Epidermal melanocyte (primary cell): ENCODE data around the gene AKR1B15.

Source experiments
- DNase-seq: peaks from one replicate; pipeline ENCODE4 v3.0.0; 2011; ENCODE audit warnings: low spot score; ENCODE audit not compliant: insufficient read length

AKR1B15 gene

DNA sequence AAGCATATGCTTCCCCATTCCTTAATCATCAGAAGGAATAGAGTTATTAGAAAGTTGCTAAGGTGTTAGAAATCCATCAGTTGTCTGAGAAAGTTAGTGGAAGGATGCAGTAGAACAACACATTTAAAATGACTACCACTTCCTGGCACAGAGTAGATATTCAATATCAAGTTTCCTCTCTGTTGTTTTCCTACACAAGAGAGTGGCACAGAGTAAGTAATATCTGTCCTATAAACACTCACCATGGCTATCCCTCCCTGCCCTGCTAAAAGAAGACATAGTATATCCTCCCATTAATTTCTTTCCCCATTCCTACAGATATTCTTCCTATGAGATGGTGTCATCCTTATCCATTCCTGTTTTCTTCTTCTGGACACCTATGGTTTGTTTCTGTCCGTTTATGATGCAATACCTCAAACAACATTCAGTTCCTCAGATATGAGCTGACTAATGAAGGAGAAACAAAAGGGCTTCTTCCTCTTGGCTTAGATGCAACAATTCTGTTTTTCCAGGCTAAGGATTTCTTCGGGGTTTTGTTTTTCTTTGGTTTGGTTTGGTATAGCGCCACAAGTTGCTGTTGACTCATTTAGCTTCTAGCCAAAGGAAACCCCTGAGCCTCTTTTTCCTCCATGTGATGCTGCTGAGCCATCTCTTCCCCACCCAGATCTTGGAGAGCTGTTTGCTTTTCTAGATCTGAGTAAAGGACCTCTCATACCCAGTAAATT is 64.9 kb downstream of the AKR1B15 start:
- DNase-seq: no peak

DNA sequence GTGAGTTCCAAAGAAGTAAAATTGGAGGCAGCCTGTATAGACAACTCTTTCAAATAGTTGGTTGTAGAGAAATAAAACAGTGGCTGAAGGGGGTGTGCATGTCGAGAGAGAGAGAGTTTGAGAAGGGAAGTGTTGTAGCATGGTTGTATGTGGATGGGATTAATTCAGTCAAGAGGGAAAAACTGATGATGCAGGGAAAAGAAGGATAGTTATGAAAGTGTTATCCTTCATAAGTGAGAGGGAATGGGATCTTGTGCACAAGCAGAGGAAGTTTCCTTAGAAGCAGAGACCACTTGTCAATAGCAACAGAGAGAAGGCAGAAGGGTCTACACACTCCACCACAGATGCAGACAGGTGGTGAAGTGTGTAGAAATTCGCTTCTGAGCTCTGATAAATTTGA is 67.7 kb downstream of the AKR1B15 start:
- no peak for DNase-seq

DNA sequence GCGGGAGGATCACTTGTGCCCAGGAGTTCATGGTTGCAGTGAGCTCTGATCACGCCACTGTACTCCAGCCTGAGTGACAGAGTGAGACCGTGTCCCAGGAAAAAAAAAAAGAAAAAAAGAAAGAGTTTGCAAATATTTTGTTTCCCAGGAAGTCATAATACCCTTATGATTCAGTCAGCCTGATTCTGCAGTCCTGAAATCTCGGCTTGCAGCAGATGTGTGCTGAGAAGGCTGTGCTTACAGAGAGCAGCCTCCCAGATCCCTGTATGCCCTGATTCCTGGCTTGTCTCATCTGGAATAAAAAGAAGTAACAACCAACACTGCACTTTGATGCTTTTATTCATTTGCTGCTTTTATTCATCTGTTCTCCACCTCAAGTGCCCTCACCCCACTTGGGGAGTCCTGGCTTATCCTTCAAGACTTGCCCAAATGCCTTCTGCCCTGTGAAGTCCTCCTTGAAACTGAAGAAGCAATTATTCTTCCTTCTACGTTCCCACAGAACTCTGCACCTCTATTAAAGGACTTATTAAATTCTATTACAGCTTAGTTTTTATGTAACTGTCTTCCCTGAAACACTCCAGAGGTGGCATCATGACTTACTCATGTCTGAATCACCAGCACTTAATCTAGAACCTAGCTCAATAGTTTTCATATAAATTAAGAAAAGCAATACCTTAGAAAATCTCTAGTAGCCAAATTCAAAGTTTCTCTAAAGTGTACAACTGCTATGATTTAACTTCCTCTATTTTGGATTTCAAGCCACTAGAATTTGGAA is 70.0 kb downstream of the AKR1B15 start:
- DNase-seq: no peak

DNA sequence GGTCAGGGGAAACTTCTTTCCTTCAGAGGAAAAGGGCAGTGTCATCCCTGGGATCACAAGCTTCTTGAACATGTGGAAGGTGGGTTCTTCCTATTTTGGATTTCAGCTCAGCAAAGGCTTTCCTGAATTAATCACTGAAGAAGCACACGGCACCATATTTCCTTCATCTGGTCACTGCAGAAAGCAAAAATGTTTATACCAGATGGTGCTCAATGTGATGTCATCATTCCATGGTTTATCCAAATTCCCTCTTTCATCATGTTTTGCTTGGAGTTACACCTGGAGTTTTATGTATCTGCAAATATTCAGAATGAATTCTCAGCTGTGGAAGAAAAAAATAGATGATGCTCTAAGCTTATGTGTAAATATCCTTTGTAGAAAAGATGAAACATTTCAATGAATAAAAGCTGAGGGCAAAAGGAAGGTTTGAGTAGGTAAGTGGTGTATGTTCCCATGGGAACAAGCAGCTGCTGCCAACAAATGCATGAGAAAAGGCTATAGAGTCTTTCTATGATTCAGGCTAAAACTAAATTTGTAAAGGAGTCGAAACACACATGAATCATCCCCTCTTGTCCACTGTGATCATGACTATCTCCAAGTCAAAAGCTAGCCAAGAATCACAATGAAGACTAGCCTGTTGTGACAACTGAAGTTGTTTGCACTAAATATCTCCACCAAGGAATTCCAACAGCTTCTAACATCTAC is 70.9 kb downstream of the AKR1B15 start:
- DNase-seq: no peak

DNA sequence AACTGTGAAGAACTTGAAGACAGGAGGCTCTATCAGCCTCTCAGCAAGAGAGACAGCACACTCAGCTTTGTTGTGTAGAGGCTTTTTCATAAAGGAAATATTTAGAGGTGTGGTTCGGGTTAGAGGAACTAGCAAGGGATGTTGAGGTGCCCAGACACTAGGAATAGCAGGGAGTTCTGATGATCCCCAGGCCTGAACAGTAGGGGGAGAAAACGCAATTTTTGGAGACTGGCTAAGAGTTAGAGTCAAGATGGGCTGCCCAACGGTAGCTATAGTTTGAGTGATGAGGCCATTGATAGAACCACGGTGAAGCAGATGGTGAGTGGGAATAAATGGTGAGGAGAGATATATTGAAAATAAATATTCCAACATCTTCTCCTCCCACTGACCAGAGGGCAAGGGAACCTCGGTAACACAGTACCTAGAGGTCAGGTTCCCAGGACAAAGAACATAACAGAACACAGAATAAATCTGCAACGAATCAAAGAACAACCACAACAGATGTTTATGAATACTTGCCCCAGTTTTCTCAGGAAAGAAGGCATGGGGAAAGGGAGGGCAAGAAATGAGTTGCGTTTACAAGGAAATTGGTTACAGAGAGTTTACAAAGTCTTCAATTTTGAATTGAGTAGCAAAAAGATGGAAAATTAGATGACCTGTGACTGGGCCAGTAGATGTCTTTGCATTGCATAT is 73.5 kb downstream of the AKR1B15 start:
- DNase-seq: no peak

DNA sequence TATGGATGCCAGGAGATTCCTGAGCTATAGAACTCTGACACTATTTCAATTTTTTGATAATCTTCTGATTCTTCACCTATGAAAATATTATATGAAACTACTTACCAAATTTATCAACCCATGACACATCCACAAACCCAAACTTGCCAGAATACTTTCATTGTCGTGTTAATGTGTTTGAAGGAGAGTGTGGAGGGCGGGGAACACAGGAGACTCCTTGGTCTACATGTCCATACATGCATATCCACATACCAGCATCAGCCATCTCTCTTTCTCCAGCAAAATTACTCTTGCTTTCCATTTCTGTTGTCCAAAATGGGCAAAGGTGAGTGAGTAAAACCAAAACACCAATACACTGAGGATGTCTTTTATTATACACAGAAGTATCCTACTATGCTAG is 74.3 kb downstream of the AKR1B15 start:
- DNase-seq: no peak

DNA sequence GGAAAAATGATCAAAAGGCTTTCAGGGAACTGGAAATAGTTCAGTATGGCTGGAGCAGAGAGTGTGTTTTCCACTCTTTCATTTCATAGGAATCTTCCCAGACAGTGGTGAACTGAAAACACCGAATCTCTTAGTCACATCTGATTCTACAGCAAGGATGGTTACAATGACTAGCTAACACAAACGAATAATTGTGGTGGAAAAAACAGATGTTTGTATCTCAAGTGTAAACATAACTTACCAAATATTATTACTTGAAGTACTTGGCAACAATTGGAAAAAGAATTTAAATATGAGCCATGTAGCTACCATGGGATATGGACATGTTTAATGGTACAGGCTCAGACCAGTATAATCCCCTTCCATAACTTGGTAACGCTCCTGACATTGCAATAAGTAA is 76.6 kb downstream of the AKR1B15 start:
- DNase-seq: no peak

DNA sequence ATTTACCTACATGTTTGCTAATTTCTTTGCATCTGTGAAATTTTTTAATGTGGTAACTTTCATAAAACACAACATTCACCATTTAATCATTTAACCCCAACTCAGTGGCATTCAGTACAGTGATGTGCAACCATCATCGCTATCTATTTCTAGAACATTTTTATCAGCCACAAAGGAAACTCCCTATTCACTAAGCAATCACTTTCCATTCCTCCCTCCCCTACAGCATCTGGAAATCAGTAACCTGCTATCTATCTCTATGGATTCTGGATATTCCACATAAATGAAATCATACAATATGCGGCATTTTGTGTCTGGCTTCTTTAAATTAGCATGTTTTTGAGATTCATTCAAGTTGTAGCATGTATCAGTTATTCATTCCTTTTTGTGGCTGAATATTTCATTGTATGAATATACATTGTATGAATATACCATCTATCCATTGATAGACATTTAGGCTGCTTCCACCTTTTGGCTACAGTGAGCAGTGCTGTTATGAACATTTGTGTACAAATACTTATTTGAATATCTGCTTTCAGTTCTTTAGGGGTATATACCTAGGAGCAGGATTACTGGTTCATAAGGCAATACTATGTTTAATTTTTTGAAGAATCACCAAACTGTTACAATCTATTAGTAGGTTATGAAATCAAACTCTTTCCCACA is 78.3 kb downstream of the AKR1B15 start:
- DNase-seq: no peak

DNA sequence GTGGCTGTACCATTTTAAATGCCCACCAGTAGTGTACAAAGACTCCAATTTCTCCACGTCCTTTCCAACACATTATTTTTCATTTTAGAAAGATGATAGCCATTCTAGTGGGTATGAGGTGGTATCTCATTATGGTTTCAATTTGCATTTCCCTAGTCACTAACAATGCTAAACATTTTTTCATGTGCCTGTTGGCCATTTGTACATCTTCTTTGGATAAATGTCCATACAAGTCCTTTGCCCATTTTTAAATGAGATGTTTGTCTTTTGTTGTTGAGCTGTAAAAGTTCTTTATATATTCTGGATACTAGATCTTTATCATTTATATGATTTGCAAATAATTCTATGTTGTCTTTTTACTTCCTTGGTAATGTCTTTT is 78.9 kb downstream of the AKR1B15 start:
- no peak for DNase-seq

DNA sequence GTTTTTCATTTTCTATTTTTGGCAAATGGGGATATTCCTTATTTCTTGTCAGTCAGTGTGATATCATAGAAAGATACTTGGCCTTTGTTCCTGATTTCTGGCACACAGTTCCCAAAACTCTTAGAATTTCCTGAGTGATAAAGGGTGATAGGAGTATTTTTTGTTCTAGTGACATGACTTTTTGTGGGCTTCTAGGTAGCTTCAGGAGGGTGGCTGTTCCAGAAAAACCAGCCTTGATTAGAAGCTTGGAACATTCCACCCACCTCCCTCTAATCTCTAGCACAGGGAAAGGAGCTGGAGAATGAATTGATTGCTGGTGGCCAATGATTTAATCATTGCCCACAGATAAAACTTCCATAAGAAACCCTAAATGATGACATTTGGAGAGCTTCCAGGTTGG is 80.5 kb downstream of the AKR1B15 start:
- no peak for DNase-seq
